Retina (tissue), 1 donor: Measurements from ENCODE around the gene GDI2.
A peak's percentile ranks its signal among the peaks of the same experiment; 100 is the strongest.
"Not testable (repeated sequence)": the region's sequence is repeated elsewhere in the genome, so short reads cannot be mapped to it uniquely, and the experiment has no call there.

Experiments
- DNase-seq: peaks from one replicate; pipeline ENCODE4 v3.0.0-alpha.2; 2016

GDI2 gene

GRCh38 chr10:5827841-5828240 is 14.6 kb upstream of the GDI2 start:
- no peak for DNase-seq

GRCh38 chr10:5826511-5826910 is 13.3 kb upstream of the GDI2 start:
- not testable (repeated sequence) for DNase-seq

GRCh38 chr10:5818894-5819293 is 5.7 kb upstream of the GDI2 start:
- no peak for DNase-seq

GRCh38 chr10:5818048-5818331 is 4.8 kb upstream of the GDI2 start:
- DNase-seq: no peak

GRCh38 chr10:5817322-5818047 is 4.3 kb upstream of the GDI2 start:
- no peak for DNase-seq

- no peak for DNase-seq
Observed at GRCh38 chr10:5816170-5816569, 2.9 kb upstream of the GDI2 start.

GRCh38 chr10:5814110-5815107 is 1.2 kb upstream of the GDI2 start:
- DNase-seq: no peak

- no peak for DNase-seq
Observed at GRCh38 chr10:5813091-5813340, 218 bp downstream of the GDI2 start.

GRCh38 chr10:5812283-5813090 is 747 bp downstream of the GDI2 start:
- DNase-seq: no peak

GRCh38 chr10:5811387-5811821 is 1.8 kb downstream of the GDI2 start:
- DNase-seq: peak; percentile 69

- DNase-seq: no peak
Observed at GRCh38 chr10:5810225-5810624, 3.0 kb downstream of the GDI2 start.

GRCh38 chr10:5809527-5810154 is 3.6 kb downstream of the GDI2 start:
- DNase-seq: no peak

GRCh38 chr10:5808783-5809392 is 4.3 kb downstream of the GDI2 start:
- not testable (repeated sequence) for DNase-seq

- DNase-seq: no peak
Observed at GRCh38 chr10:5806745-5807144, 6.5 kb downstream of the GDI2 start.

GRCh38 chr10:5805711-5806110 is 7.5 kb downstream of the GDI2 start:
- DNase-seq: no peak

GRCh38 chr10:5805260-5805659 is 8.0 kb downstream of the GDI2 start:
- no peak for DNase-seq

- DNase-seq: no peak
Observed at GRCh38 chr10:5804386-5804785, 8.8 kb downstream of the GDI2 start.

GRCh38 chr10:5800782-5801181 is 12.5 kb downstream of the GDI2 start:
- DNase-seq: no peak

- DNase-seq: no peak
Observed at GRCh38 chr10:5794236-5794635, 19.0 kb downstream of the GDI2 start.

- no peak for DNase-seq
Observed at GRCh38 chr10:5789626-5790025, 23.6 kb downstream of the GDI2 start.

GRCh38 chr10:5788969-5789368 is 24.3 kb downstream of the GDI2 start:
- no peak for DNase-seq

GRCh38 chr10:5783300-5783699 is 29.9 kb downstream of the GDI2 start:
- no peak for DNase-seq

GRCh38 chr10:5782174-5782573 is 31.1 kb downstream of the GDI2 start:
- DNase-seq: no peak
